ENCODE results near the gene EPS15. TPM values are rescaled to one million over a fixed set of nuclear protein-coding genes. Genes with fewer than 3 reads are reported as not detected.

Gene EPS15
- total and polyA plus RNA-seq, 2 experiments from 2014 or later: 31.0 to 76.5 TPM

GRCh38 chr1:51473331-51474115 is 45.5 kb downstream of the EPS15 start:
- no peaks in the 10 kb centered on the region for H3K79me2 ChIP-seq (replicated peaks; ENCODE audit: insufficient read depth)

GRCh38 chr1:51472359-51472758 is 46.7 kb downstream of the EPS15 start:
- Mint-ChIP-seq H3K27me3 (ENCODE audit: insufficient read depth, low read depth, poor library complexity) (peaks cover 2% of the 10 kb centered on the region), H3K27ac (no peak overlapping the region), H3K4me3 (no peak overlapping the region), H3K4me1 (no peaks in the 10 kb centered on the region), H3K9me3 (no peaks in the 10 kb centered on the region; the same call in 2 of the 3 replicates), H3K36me3 (ENCODE audit: low read depth) (no peaks in the 10 kb centered on the region)
- H3K36me3 ChIP-seq (ENCODE audit: insufficient read depth): 0 out of 2 replicates have a peak, but pooled peaks cover 4% of the 10 kb centered on the region
- no peak overlapping the region for H3K4me2 ChIP-seq
- H3K79me2 ChIP-seq (replicated peaks; ENCODE audit: insufficient read depth): no peaks in the 10 kb centered on the region
- H4K20me1 ChIP-seq (replicated peaks; ENCODE audit: insufficient read depth): peaks cover 6% of the 10 kb centered on the region; the same call in 1 of the 2 replicates
- no peak overlapping the region for H2AFZ ChIP-seq
- no peaks in the 10 kb centered on the region for H3F3A ChIP-seq (replicated peaks; ENCODE audit: low read depth)
- H3K4me3 ChIP-seq: no peak overlapping the region
- no peaks in the 10 kb centered on the region for H3K9me2 ChIP-seq (ENCODE audit: insufficient read depth)
- H3K27ac ChIP-seq (ENCODE audit: low read depth): no peak overlapping the region
- H3K4me1 ChIP-seq (ENCODE audit: insufficient read depth): no peaks in the 10 kb centered on the region
- no peak for ATAC-seq
- no peak for DNase-seq (ENCODE audit: low spot score)
- no peaks in the 10 kb centered on the region for H3K27me3 ChIP-seq (ENCODE audit: insufficient read depth)
- TF ChIP-seq ETS1 (IDR thresholded peaks at IDR 0.05) (no peak), ZNF462 (CRISPR knock-in tag; IDR thresholded peaks at IDR 0.05) (no peak), CREB1 (CRISPR knock-in tag; IDR thresholded peaks at IDR 0.05; ENCODE audit: low read depth) (no peak), REST (IDR thresholded peaks at IDR 0.05; ENCODE audit: unreplicated experiment) (no peak), ZNF114 (CRISPR knock-in tag; IDR thresholded peaks at IDR 0.05) (no peak), NANOG (IDR thresholded peaks at IDR 0.05; ENCODE audit: borderline replicate concordance) (no peak), ZNF331 (CRISPR knock-in tag; IDR thresholded peaks at IDR 0.05; ENCODE audit: low read depth) (no peak), JUNB (IDR thresholded peaks at IDR 0.05; ENCODE audit: unreplicated experiment) (no peak), POLR2AphosphoS5 (IDR thresholded peaks at IDR 0.05; ENCODE audit: low read depth) (no peak)

More at GRCh38 chr1:51473331-51474115, 45.5 kb downstream of the EPS15 start:
- Mint-ChIP-seq H3K9me3 (no peaks in the 10 kb centered on the region; the same call in 2 of the 3 replicates), H3K27me3 (ENCODE audit: insufficient read depth, low read depth, poor library complexity) (peaks cover 2% of the 10 kb centered on the region), H3K27ac (no peak overlapping the region), H3K36me3 (ENCODE audit: low read depth) (no peaks in the 10 kb centered on the region), H3K4me3 (no peak overlapping the region), H3K4me1 (no peaks in the 10 kb centered on the region)
- TF ChIP-seq JUNB (IDR thresholded peaks at IDR 0.05; ENCODE audit: unreplicated experiment): no peak
- TF ChIP-seq ZNF331 (CRISPR knock-in tag; IDR thresholded peaks at IDR 0.05; ENCODE audit: low read depth): no peak
- no peak for TF ChIP-seq NANOG (IDR thresholded peaks at IDR 0.05; ENCODE audit: borderline replicate concordance)
- Histone ChIP-seq H3F3A (replicated peaks; ENCODE audit: low read depth) (no peaks in the 10 kb centered on the region), H3K4me1 (ENCODE audit: insufficient read depth) (no peaks in the 10 kb centered on the region), H3K27me3 (ENCODE audit: insufficient read depth) (no peaks in the 10 kb centered on the region), H3K4me2 (no peak overlapping the region), H3K36me3 (ENCODE audit: insufficient read depth) (0 out of 2 replicates have a peak, but pooled peaks cover 4% of the 10 kb centered on the region), H2AFZ (no peak overlapping the region), H3K27ac (ENCODE audit: low read depth) (no peak overlapping the region), H4K20me1 (replicated peaks; ENCODE audit: insufficient read depth) (peaks cover 6% of the 10 kb centered on the region; the same call in 1 of the 2 replicates), H3K4me3 (no peak overlapping the region), H3K9me2 (ENCODE audit: insufficient read depth) (no peaks in the 10 kb centered on the region)
- no peak for ATAC-seq
- DNase-seq (ENCODE audit: low spot score): no peak
